Measurements from ENCODE around the gene FGGY. TPM values are rescaled to one million over a fixed set of nuclear protein-coding genes. Genes with fewer than 3 reads are reported as not detected.

Gene FGGY
- total RNA-seq, 1 donor from 2014 or later: 32.5 TPM

- no peak overlapping the region for H3K9ac ChIP-seq
- no peak overlapping the region for H2AFZ ChIP-seq (replicated peaks)
- H3K4me1 Mint-ChIP-seq: peaks cover 29% of the 10 kb centered on the region
- H3K27me3 Mint-ChIP-seq (ENCODE audit: insufficient read depth, low read depth): no peaks in the 10 kb centered on the region
- H3K27ac ChIP-seq: no peak overlapping the region
- no peaks in the 10 kb centered on the region for H3K9me3 ChIP-seq (ENCODE audit: low read depth)
- no peak for DNase-seq (ENCODE audit: low spot score)
- no peak overlapping the region for H3K4me3 ChIP-seq
- no peak for TF ChIP-seq EZH2phosphoT487 (IDR thresholded peaks at IDR 0.05)
- TF ChIP-seq CTCF (IDR thresholded peaks at IDR 0.05): no peak
- no peak for TF ChIP-seq EZH2 (IDR thresholded peaks at IDR 0.05)
- H3K27ac Mint-ChIP-seq: no peak overlapping the region
- H3K36me3 Mint-ChIP-seq: no peaks in the 10 kb centered on the region
- H3K9me3 Mint-ChIP-seq: no peaks in the 10 kb centered on the region
- no peaks in the 10 kb centered on the region for H4K20me1 ChIP-seq (ENCODE audit: low read depth)
- peaks cover 14% of the 10 kb centered on the region for H3F3A ChIP-seq (ENCODE audit: low read depth)
- no peaks in the 10 kb centered on the region for H3K27me3 ChIP-seq
- no peak overlapping the region for H3K4me3 Mint-ChIP-seq
- no peak overlapping the region for H3K4me2 ChIP-seq
- no peaks in the 10 kb centered on the region for H3K36me3 ChIP-seq
- H3K4me1 ChIP-seq: peaks cover 36% of the 10 kb centered on the region
- H3K79me2 ChIP-seq (ENCODE audit: low read depth): no peaks in the 10 kb centered on the region
Observed at GRCh38 chr1:59684698-59685097, 387.8 kb downstream of the FGGY start.

GRCh38 chr1:59685101-59685500 is 388.2 kb downstream of the FGGY start:
- Histone ChIP-seq H3K4me2 (no peak overlapping the region), H3K27me3 (no peaks in the 10 kb centered on the region), H3K4me3 (no peak overlapping the region), H3K27ac (no peak overlapping the region), H2AFZ (replicated peaks) (no peak overlapping the region), H3K9me3 (ENCODE audit: low read depth) (no peaks in the 10 kb centered on the region), H3F3A (ENCODE audit: low read depth) (peaks cover 14% of the 10 kb centered on the region), H3K79me2 (ENCODE audit: low read depth) (no peaks in the 10 kb centered on the region), H3K4me1 (peaks cover 35% of the 10 kb centered on the region), H3K9ac (no peak overlapping the region), H3K36me3 (no peaks in the 10 kb centered on the region), H4K20me1 (ENCODE audit: low read depth) (no peaks in the 10 kb centered on the region)
- DNase-seq (ENCODE audit: low spot score): no peak
- Mint-ChIP-seq H3K4me1 (peaks cover 25% of the 10 kb centered on the region), H3K27ac (no peak overlapping the region), H3K36me3 (no peaks in the 10 kb centered on the region), H3K4me3 (no peak overlapping the region), H3K9me3 (no peaks in the 10 kb centered on the region), H3K27me3 (ENCODE audit: insufficient read depth, low read depth) (no peaks in the 10 kb centered on the region)
- TF ChIP-seq CTCF (IDR thresholded peaks at IDR 0.05) (no peak), EZH2 (IDR thresholded peaks at IDR 0.05) (no peak), EZH2phosphoT487 (IDR thresholded peaks at IDR 0.05) (no peak)

GRCh38 chr1:59685666-59686065 is 388.8 kb downstream of the FGGY start:
- Histone ChIP-seq H3K9ac (no peak overlapping the region), H3K27me3 (no peaks in the 10 kb centered on the region), H3K36me3 (no peaks in the 10 kb centered on the region), H3K4me2 (no peak overlapping the region), H3K4me1 (peaks cover 29% of the 10 kb centered on the region), H2AFZ (replicated peaks) (no peak overlapping the region), H3K27ac (no peak overlapping the region), H3K9me3 (ENCODE audit: low read depth) (no peaks in the 10 kb centered on the region), H3K4me3 (no peak overlapping the region), H3F3A (ENCODE audit: low read depth) (peaks cover 14% of the 10 kb centered on the region), H4K20me1 (ENCODE audit: low read depth) (no peaks in the 10 kb centered on the region), H3K79me2 (ENCODE audit: low read depth) (no peaks in the 10 kb centered on the region)
- H3K9me3 Mint-ChIP-seq: no peaks in the 10 kb centered on the region
- no peaks in the 10 kb centered on the region for H3K36me3 Mint-ChIP-seq
- H3K4me1 Mint-ChIP-seq: peaks cover 22% of the 10 kb centered on the region
- H3K4me3 Mint-ChIP-seq: no peak overlapping the region
- TF ChIP-seq EZH2phosphoT487 (IDR thresholded peaks at IDR 0.05) (no peak), EZH2 (IDR thresholded peaks at IDR 0.05) (no peak), CTCF (IDR thresholded peaks at IDR 0.05) (no peak)
- no peaks in the 10 kb centered on the region for H3K27me3 Mint-ChIP-seq (ENCODE audit: insufficient read depth, low read depth)
- DNase-seq (ENCODE audit: low spot score): no peak
- no peak overlapping the region for H3K27ac Mint-ChIP-seq

Measured in neural progenitor cell (in vitro differentiated cells).